HEK293 (cell line): ENCODE measurements around the gene PACS2.

ENCODE experiments used
- KLF10 ChIP-seq: fragments of 450-650 bp; IDR thresholded peaks from 2 replicates; pipeline ENCODE4 v1.5.1; 2018; ENCODE audit warnings: missing biosample characterization, mild to moderate bottlenecking, missing genetic modification characterization
- MYNN ChIP-seq: fragments of 450-650 bp; formaldehyde crosslinking; IDR thresholded peaks from 2 replicates; pipeline ENCODE4 v1.5.1; 2016; ENCODE audit warnings: missing biosample characterization, missing genetic modification characterization, borderline replicate concordance
- PRDM10 ChIP-seq: fragments of 450-650 bp; formaldehyde crosslinking; IDR thresholded peaks from 2 replicates; pipeline ENCODE4 v1.5.1; 2016; ENCODE audit warnings: missing biosample characterization, missing genetic modification characterization
- YY1 ChIP-seq: fragments of 450-650 bp; formaldehyde crosslinking; IDR thresholded peaks from 2 replicates; pipeline ENCODE4 v1.5.1; 2018; ENCODE audit warnings: missing biosample characterization, missing genetic modification characterization
- ZBTB7A ChIP-seq: fragments of 450-650 bp; formaldehyde crosslinking; IDR thresholded peaks from 2 replicates; pipeline ENCODE4 v1.5.1; 2016; ENCODE audit warnings: low read depth, missing biosample characterization, missing genetic modification characterization
- ZNF138 ChIP-seq: fragments of 450-650 bp; formaldehyde crosslinking; IDR thresholded peaks from 2 replicates; pipeline ENCODE4 v1.5.1; 2016; ENCODE audit warnings: missing biosample characterization, missing genetic modification characterization, borderline replicate concordance
- TF ChIP-seq, protein P1 (sequence below): fragments of 450-650 bp; formaldehyde crosslinking; IDR thresholded peaks from 2 replicates; pipeline ENCODE4 v1.5.1; 2016; ENCODE audit warnings: missing biosample characterization, missing genetic modification characterization
- TF ChIP-seq, protein P2 (sequence below): fragments of 450-650 bp; formaldehyde crosslinking; conservative IDR thresholded peaks from 2 replicates; pipeline ENCODE4 v1.5.1; 2016; ENCODE audit warnings: low read depth, missing biosample characterization, missing genetic modification characterization
- TF ChIP-seq, protein P3 (sequence below): fragments of 450-650 bp; formaldehyde crosslinking; IDR thresholded peaks from 2 replicates; pipeline ENCODE4 v1.5.1; 2016; ENCODE audit warnings: missing biosample characterization, missing genetic modification characterization

DNA sequence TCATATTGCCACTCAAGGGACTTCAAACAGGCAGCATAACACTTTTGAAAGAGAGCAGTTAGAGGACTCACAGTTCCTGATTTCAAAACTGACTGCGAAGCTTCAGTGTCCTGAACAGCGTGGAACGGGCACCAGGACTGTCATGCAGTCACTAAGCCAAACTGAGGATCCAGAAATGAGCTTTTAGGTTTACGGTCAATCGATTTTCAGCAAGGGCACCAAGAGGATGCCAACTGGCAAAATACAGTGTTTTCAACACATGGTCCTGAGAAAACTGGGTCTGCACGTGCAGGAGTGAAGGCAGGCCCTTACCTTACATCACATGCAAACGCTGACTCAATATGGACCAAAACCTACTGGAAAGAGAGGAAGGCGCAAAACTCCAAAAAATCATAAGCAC lies 29.4 kb upstream of the PACS2 start:
- TF ChIP-seq PRDM10 (tag by site-specific recombination) (no peak), ZBTB7A (tag by site-specific recombination) (no peak), MYNN (tag by site-specific recombination) (no peak), YY1 (tag by site-specific recombination) (no peak), KLF10 (tag by site-specific recombination) (no peak), ZNF138 (tag by site-specific recombination) (no peak)
- TF ChIP-seq, protein P1, sequence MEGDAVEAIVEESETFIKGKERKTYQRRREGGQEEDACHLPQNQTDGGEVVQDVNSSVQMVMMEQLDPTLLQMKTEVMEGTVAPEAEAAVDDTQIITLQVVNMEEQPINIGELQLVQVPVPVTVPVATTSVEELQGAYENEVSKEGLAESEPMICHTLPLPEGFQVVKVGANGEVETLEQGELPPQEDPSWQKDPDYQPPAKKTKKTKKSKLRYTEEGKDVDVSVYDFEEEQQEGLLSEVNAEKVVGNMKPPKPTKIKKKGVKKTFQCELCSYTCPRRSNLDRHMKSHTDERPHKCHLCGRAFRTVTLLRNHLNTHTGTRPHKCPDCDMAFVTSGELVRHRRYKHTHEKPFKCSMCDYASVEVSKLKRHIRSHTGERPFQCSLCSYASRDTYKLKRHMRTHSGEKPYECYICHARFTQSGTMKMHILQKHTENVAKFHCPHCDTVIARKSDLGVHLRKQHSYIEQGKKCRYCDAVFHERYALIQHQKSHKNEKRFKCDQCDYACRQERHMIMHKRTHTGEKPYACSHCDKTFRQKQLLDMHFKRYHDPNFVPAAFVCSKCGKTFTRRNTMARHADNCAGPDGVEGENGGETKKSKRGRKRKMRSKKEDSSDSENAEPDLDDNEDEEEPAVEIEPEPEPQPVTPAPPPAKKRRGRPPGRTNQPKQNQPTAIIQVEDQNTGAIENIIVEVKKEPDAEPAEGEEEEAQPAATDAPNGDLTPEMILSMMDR (tag by site-specific recombination) = no peak
- TF ChIP-seq, protein P2, sequence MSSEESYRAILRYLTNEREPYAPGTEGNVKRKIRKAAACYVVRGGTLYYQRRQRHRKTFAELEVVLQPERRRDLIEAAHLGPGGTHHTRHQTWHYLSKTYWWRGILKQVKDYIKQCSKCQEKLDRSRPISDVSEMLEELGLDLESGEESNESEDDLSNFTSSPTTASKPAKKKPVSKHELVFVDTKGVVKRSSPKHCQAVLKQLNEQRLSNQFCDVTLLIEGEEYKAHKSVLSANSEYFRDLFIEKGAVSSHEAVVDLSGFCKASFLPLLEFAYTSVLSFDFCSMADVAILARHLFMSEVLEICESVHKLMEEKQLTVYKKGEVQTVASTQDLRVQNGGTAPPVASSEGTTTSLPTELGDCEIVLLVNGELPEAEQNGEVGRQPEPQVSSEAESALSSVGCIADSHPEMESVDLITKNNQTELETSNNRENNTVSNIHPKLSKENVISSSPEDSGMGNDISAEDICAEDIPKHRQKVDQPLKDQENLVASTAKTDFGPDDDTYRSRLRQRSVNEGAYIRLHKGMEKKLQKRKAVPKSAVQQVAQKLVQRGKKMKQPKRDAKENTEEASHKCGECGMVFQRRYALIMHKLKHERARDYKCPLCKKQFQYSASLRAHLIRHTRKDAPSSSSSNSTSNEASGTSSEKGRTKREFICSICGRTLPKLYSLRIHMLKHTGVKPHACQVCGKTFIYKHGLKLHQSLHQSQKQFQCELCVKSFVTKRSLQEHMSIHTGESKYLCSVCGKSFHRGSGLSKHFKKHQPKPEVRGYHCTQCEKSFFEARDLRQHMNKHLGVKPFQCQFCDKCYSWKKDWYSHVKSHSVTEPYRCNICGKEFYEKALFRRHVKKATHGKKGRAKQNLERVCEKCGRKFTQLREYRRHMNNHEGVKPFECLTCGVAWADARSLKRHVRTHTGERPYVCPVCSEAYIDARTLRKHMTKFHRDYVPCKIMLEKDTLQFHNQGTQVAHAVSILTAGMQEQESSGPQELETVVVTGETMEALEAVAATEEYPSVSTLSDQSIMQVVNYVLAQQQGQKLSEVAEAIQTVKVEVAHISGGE (tag by site-specific recombination) = no peak
- TF ChIP-seq, protein P3, sequence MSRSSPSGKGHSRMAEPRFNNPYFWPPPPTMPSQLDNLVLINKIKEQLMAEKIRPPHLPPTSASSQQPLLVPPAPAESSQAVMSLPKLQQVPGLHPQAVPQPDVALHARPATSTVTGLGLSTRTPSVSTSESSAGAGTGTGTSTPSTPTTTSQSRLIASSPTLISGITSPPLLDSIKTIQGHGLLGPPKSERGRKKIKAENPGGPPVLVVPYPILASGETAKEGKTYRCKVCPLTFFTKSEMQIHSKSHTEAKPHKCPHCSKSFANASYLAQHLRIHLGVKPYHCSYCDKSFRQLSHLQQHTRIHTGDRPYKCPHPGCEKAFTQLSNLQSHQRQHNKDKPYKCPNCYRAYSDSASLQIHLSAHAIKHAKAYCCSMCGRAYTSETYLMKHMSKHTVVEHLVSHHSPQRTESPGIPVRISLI = no peak
